GM12874 (cell line): ENCODE data around the gene SLC11A1.

ENCODE experiments used
- CTCF ChIP-seq: IDR thresholded peaks from 2 replicates; pipeline ENCODE4 v1.5.1; 2011; ENCODE audit warnings: low read depth, mild to moderate bottlenecking, control low read depth, low read length, moderate library complexity; ENCODE audit not compliant: insufficient read depth

The SLC11A1 gene

GRCh38 chr2:218368150-218368528 is 13.9 kb upstream of the SLC11A1 start:
- no peak for TF ChIP-seq CTCF

GRCh38 chr2:218368621-218369153 is 13.4 kb upstream of the SLC11A1 start:
- TF ChIP-seq CTCF = no peak

GRCh38 chr2:218369330-218369729 is 12.7 kb upstream of the SLC11A1 start:
- TF ChIP-seq CTCF = no peak

- no peak for TF ChIP-seq CTCF
Measured at GRCh38 chr2:218370410-218371063, 11.5 kb upstream of the SLC11A1 start.

GRCh38 chr2:218371983-218372350 is 10.1 kb upstream of the SLC11A1 start:
- no peak for TF ChIP-seq CTCF

GRCh38 chr2:218374795-218375194 is 7.3 kb upstream of the SLC11A1 start:
- no peak for TF ChIP-seq CTCF

- TF ChIP-seq CTCF = no peak
Measured at GRCh38 chr2:218375212-218375611, 6.9 kb upstream of the SLC11A1 start.
